DOHH2 (cell line): Measurements from ENCODE around the gene GPC5.

Source experiments
- CTCF ChIP-seq: fragments of 200-600 bp; sonication (generic); IDR thresholded peaks from one replicate; pipeline ENCODE4 v1.5.1; 2014; ENCODE audit warnings: antibody characterized with exemption, mild to moderate bottlenecking, low read depth, low read length; ENCODE audit not compliant: poor library complexity, severe bottlenecking
- EZH2phosphoT487 ChIP-seq: fragments of 200-600 bp; sonication (generic); IDR thresholded peaks from 2 replicates; pipeline ENCODE4 v1.6.1; 2017; ENCODE audit warnings: borderline replicate concordance, mild to moderate bottlenecking, antibody characterized with exemption, low read length, moderate library complexity, mixed read lengths

DNA sequence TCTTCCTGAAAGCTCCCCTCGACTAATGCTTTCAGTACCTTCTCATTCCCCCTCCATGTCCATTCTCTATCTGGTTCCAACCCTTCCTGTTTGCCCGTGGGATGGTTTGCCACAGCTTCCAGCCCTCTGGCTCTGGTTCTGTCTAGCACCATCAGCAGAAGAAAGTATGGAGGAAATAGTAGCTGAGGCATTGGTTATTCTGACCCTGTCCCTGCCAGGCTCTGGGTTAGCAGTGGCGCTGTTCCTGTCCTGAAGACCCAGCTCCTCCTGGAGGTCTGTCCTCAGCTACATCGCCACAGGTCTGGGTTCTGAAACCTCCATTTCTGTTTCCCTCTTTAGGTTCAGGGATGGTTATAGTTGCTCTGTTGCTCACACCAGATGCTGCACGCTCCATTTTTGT lies 1223.6 kb downstream of the GPC5 start:
- TF ChIP-seq CTCF (no peak), EZH2phosphoT487 (no peak)
